ENCODE data around the gene PDE11A. TPM values are rescaled to one million over a fixed set of nuclear protein-coding genes. Genes with fewer than 3 reads are reported as not detected.

PDE11A gene
- total RNA-seq, 1 donor from 2014 or later = not detected

DNA sequence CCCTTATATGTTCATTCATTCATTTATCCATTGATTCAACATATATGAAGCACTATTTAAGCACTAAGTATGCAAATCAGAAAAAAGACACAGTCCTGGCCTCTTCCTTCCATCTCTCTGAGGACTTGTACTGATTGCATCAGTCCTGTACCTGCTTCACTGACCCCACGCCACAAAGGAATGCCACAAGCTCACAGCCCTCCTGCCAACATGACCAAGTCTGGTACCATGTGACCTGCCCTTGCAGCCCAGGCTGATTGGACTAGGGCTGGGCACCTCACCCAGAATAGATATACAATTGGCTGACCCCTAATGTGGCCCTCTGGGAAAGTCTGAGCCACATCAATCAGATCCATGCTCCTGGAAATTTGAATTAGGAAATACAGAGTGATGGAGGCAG is 483.4 kb downstream of the PDE11A start:
- TF ChIP-seq, protein P1, sequence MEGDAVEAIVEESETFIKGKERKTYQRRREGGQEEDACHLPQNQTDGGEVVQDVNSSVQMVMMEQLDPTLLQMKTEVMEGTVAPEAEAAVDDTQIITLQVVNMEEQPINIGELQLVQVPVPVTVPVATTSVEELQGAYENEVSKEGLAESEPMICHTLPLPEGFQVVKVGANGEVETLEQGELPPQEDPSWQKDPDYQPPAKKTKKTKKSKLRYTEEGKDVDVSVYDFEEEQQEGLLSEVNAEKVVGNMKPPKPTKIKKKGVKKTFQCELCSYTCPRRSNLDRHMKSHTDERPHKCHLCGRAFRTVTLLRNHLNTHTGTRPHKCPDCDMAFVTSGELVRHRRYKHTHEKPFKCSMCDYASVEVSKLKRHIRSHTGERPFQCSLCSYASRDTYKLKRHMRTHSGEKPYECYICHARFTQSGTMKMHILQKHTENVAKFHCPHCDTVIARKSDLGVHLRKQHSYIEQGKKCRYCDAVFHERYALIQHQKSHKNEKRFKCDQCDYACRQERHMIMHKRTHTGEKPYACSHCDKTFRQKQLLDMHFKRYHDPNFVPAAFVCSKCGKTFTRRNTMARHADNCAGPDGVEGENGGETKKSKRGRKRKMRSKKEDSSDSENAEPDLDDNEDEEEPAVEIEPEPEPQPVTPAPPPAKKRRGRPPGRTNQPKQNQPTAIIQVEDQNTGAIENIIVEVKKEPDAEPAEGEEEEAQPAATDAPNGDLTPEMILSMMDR (IDR thresholded peaks at IDR 0.05) = no peak
- no peaks in the 10 kb centered on the region for H3K4me1 Mint-ChIP-seq
- ChIA-PET CTCF (no interaction called here), POLR2A (no interaction called here)
- ATAC-seq (ENCODE audit: low read depth) (no peak), DNase-seq (no peak)
- H3K4me3 Mint-ChIP-seq = no peak overlapping the region
- intact Hi-C loops (cut with micrococcal nuclease) = no loop called here
- H3K36me3 Mint-ChIP-seq (ENCODE audit: low read depth) = no peaks in the 10 kb centered on the region
- H3K27me3 Mint-ChIP-seq = no peaks in the 10 kb centered on the region
- H3K9me3 Mint-ChIP-seq = no peaks in the 10 kb centered on the region
- no peak overlapping the region for H3K27ac Mint-ChIP-seq

DNA sequence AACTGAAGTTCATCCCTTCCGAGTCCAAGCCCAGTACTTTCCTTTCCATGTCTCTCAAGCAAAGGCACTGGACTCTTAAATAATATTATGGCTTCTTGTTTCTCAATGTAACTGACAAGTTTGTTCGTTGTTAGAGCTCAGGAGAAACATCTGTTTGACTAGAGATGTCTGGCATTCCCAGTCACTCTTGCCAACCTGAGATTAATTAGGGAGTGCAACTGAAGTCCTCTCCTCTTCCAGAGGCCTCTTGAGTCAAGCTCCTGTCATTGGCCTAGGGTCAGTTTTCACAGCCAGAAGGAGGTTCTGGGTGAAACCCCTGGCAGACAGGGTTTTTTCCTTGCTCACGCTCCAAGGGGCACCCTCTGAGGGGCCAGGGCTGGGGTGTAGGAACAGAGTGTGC is 483.9 kb downstream of the PDE11A start:
- TF ChIP-seq, protein P1 (IDR thresholded peaks at IDR 0.05) = no peak
- Mint-ChIP-seq H3K27ac (no peak overlapping the region), H3K27me3 (no peaks in the 10 kb centered on the region), H3K4me1 (no peaks in the 10 kb centered on the region), H3K36me3 (ENCODE audit: low read depth) (no peaks in the 10 kb centered on the region), H3K9me3 (no peaks in the 10 kb centered on the region), H3K4me3 (no peak overlapping the region)
- intact Hi-C loops (cut with micrococcal nuclease) = no loop called here
- ChIA-PET POLR2A (no interaction called here), CTCF (no interaction called here)
- DNase-seq = no peak
- ATAC-seq (ENCODE audit: low read depth) = no peak

DNA sequence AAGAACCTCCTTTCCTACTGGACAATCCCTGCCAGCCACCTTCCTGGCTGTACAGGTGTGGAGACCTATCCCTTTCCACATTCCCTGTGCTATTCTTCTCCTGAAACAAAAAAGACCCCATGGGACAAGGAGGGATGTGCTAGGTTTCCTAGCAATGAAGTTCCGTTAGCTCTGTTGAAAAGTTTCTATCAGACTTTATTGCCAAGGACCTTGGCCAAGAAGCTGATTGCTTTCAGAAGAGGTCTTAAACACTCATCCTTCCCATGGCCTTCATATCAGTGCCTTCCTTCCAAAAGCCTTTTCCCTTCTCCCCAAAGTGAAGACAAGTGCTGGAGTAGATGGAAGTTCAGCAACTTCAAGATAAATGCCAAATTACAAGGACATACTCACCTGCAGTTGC is 485.2 kb downstream of the PDE11A start:
- POLR2A ChIA-PET = no interaction called here
- CTCF ChIA-PET = no interaction called here
- ATAC-seq (ENCODE audit: low read depth) (no peak), DNase-seq (no peak)
- Mint-ChIP-seq H3K27me3 (no peaks in the 10 kb centered on the region), H3K4me3 (no peak overlapping the region), H3K27ac (no peak overlapping the region), H3K36me3 (ENCODE audit: low read depth) (no peaks in the 10 kb centered on the region), H3K4me1 (no peaks in the 10 kb centered on the region), H3K9me3 (no peaks in the 10 kb centered on the region)
- intact Hi-C loops (cut with micrococcal nuclease) = no loop called here
- TF ChIP-seq, protein P1 (IDR thresholded peaks at IDR 0.05) = no peak

DNA sequence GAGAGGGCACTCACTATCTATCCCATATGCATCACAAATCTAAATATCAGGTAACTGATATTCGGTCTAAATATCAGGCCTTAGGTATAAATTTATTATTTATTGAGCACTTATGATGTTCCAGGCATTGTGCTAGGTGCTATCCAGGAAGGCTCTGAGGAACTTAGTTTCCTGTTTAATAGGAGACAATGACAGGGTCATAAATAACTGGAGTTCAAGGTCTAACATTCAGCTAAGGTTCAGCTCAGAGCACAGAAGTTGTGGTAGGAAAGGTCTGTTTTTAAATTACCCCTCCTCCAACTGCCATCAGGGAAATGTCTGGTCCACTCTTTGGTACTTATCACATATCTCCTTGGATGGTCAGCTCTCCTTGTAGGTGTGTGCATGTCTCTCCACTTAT is 486.4 kb downstream of the PDE11A start:
- TF ChIP-seq, protein P1 (IDR thresholded peaks at IDR 0.05) = no peak
- no peak for ATAC-seq (ENCODE audit: low read depth)
- POLR2A ChIA-PET = no interaction called here
- H3K4me3 Mint-ChIP-seq = no peak overlapping the region
- no peaks in the 10 kb centered on the region for H3K9me3 Mint-ChIP-seq
- no peaks in the 10 kb centered on the region for H3K36me3 Mint-ChIP-seq (ENCODE audit: low read depth)
- H3K4me1 Mint-ChIP-seq = no peaks in the 10 kb centered on the region
- H3K27me3 Mint-ChIP-seq = no peaks in the 10 kb centered on the region
- CTCF ChIA-PET = no interaction called here
- intact Hi-C loops (cut with micrococcal nuclease) = no loop called here
- DNase-seq = no peak
- H3K27ac Mint-ChIP-seq = no peak overlapping the region

DNA sequence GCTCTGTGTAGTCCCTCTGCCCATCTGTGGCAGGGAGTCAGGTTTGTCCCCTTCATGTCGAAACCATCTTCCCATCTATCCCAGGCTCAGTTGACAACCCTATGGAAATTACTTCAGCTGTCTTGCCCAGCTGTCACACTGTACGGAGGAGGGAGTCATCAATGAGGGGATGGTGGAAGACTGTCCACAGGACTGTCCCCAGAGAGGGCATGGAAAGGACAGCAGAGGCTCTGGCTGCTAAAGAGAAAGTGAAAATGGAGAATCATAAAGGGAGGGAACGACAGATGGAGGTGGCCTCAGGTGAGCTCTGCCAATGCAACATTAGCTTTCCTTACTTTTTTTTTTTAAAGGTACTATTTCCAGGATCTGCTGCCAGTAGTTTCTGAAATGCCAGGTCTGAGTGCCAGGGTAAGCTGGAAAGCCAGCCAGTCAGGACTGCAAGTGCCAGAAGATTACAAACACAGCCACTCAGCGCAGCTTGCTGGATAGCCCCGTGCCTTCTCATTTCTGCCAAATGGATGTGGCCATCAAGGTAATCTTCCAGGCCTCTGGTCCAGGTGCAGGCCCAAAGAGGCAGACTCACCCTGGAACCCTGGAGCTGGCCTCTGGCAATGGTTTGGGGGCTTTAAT is 487.2 kb downstream of the PDE11A start:
- Mint-ChIP-seq H3K9me3 (no peaks in the 10 kb centered on the region), H3K4me1 (no peaks in the 10 kb centered on the region), H3K27ac (no peak overlapping the region), H3K4me3 (no peak overlapping the region), H3K36me3 (ENCODE audit: low read depth) (no peaks in the 10 kb centered on the region), H3K27me3 (peaks cover 3% of the 10 kb centered on the region)
- intact Hi-C loops (cut with micrococcal nuclease) = no loop called here
- ATAC-seq (ENCODE audit: low read depth) (no peak), DNase-seq (no peak)
- TF ChIP-seq, protein P1 (IDR thresholded peaks at IDR 0.05) = no peak
- ChIA-PET CTCF (interaction anchor here (0.6 kb wide), 1 partner anchor 239 kb away, joined by 3 read pairs; no protein-coding TSS in a partner anchor), POLR2A (no interaction called here)
